Hematopoietic multipotent progenitor cell (in vitro differentiated cells): Measurements from ENCODE around the gene NFS1. TPM values are rescaled to one million over a fixed set of nuclear protein-coding genes. Genes with fewer than 3 reads are reported as not detected.
"Not testable (repeated sequence)": the region's sequence is repeated elsewhere in the genome, so short reads cannot be mapped to it uniquely, and the experiment has no call there.

ENCODE experiments used
- DNase-seq, 3 donors: peaks; one replicate each; pipeline ENCODE4 v3.0.0-alpha.2; 2011 to 2015; ENCODE audit warnings: low read depth in 2 of 3, low spot score in 2 of 3
- total RNA-seq: library from RNA; depleted of rRNA; stranded (reverse); fragments of >200 nt; gene quantifications from one replicate; pipeline ENCODE4 v1.2.3, GENCODE V29; 2012

NFS1 gene
- total RNA-seq: 25.0 TPM

GRCh38 chr20:35699127-35699956, at the start of gene NFS1, which contains the start of gene ROMO1:
Gene NFS1, minus strand, starts transcription at chr20:35699352. Its CDS starts 64 bp downstream, at chr20:35699288.
Gene ROMO1, plus strand, starts transcription at chr20:35699405. Its CDS starts 228 bp downstream, at chr20:35699633.
- DNase-seq: peak; percentile 75 to 96 (median 95)

GRCh38 chr20:35744492-35744841, 45.3 kb upstream of the NFS1 start:
- not testable (repeated sequence) for DNase-seq

- peak in 2 of 3 donors; percentile 50 to 62 for DNase-seq
Measured at GRCh38 chr20:35743693-35744491, 44.7 kb upstream of the NFS1 start.

GRCh38 chr20:35742741-35743523, 43.8 kb upstream of the NFS1 start:
- DNase-seq: peak in 1 of 3 donors; percentile 24

- DNase-seq: peak; percentile 99 to 100 (median 100)
Measured at GRCh38 chr20:35741892-35742740, 43.0 kb upstream of the NFS1 start, which contains the start of gene RBM39. Gene RBM39, minus strand, starts transcription at chr20:35742260. Its CDS starts 1,386 bp downstream, at chr20:35740874.

GRCh38 chr20:35739294-35740163, 40.4 kb upstream of the NFS1 start:
- DNase-seq: peak in 2 of 3 donors; percentile 40 to 61

- DNase-seq: no peak
Measured at GRCh38 chr20:35738410-35739179, 39.4 kb upstream of the NFS1 start.

- no peak for DNase-seq
Measured at GRCh38 chr20:35737865-35738333, 38.7 kb upstream of the NFS1 start.

GRCh38 chr20:35735826-35736470, 36.8 kb upstream of the NFS1 start:
- no peak for DNase-seq

GRCh38 chr20:35734777-35735649, 35.9 kb upstream of the NFS1 start:
- no peak for DNase-seq

- DNase-seq: no peak
Measured at GRCh38 chr20:35734374-35734773, 35.2 kb upstream of the NFS1 start.

GRCh38 chr20:35732644-35732982, 33.5 kb upstream of the NFS1 start:
- no peak for DNase-seq

GRCh38 chr20:35731862-35732643, 32.9 kb upstream of the NFS1 start:
- no peak for DNase-seq

- DNase-seq: no peak
Measured at GRCh38 chr20:35731469-35731788, 32.3 kb upstream of the NFS1 start.

GRCh38 chr20:35730583-35731468, 31.7 kb upstream of the NFS1 start:
- DNase-seq: no peak
